ENCODE measurements around the gene JPH2. TPM values are rescaled to one million over a fixed set of nuclear protein-coding genes. Genes with fewer than 3 reads are reported as not detected.

Gene JPH2
- total and polyA plus RNA-seq, 10 of the 15 experiments (the other 5 are each of a cell fraction or from before 2014, with no cell fraction given) = 0.16 TPM; not detected in 9

- TF ChIP-seq ZBTB11 (CRISPR knock-in tag; IDR thresholded peaks at IDR 0.05) (no peak), POLR2AphosphoS5 (IDR thresholded peaks at IDR 0.05; ENCODE audit: low read length) (no peak), ZNF384 (IDR thresholded peaks at IDR 0.05; ENCODE audit: borderline replicate concordance, low read depth, low read length) (no peak), RAD21 (IDR thresholded peaks at IDR 0.05; ENCODE audit: insufficient read depth, low read depth, low read length) (peak; percentile 95), ZNF24 (IDR thresholded peaks at IDR 0.05) (no peak)
These were observed 28.1 kb upstream of the JPH2 start (continued) for GRCh38 chr20:44215125-44215524.

DNA sequence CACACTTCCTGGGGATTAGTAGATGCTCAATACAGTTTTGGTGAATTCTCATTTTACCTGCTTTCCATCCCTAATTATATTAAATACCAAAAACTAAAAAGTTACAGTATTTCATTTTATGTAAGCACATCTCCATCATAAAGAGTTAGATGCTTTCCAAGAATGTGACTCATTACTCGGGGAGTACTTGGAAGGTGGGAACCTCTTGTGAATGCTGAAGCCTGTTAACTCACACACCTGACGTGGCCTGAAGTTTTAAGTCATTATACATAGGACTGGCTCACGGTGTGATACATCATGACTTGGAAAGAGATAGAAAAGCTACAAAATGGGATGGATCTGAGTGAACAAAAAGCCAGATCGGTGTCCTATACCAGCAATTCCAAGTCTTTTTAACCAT is 25.8 kb upstream of the JPH2 start:
- DNase-seq (ENCODE audit: low read depth, low spot score) = no peak
- ChIA-PET RAD21 (ENCODE audit: unreplicated experiment) (interaction anchor here (2.0 kb wide), 1 partner anchor 98 kb away, joined by 5 read pairs; the partner anchor contains the start of gene FITM2), SMC1A (ENCODE audit: uncharacterized antibody, unreplicated experiment) (interaction anchor here (0.6 to 8.1 kb wide), 5 partner anchors 66 to 381 kb away, joined by 4 to 118 read pairs (median 4); partner anchors contain the start of genes FITM2 and TTPAL), POLR2A (no interaction called here), CTCF (interaction anchor here (0.6 to 10.1 kb wide), 6 partner anchors 15 to 725 kb away, joined by 3 to 257 read pairs (median 3); partner anchors contain the start of gene FITM2)
- Histone ChIP-seq H3K27ac (ENCODE audit: control insufficient read depth, insufficient read depth) (no peak overlapping the region), H3K4me1 (ENCODE audit: control insufficient read depth, insufficient read depth, low read length) (peaks cover 4% of the 10 kb centered on the region; the same call in 1 of the 2 replicates), H3K9me3 (replicated peaks; ENCODE audit: control insufficient read depth, insufficient read depth, low read length) (no peaks in the 10 kb centered on the region), H3K9ac (ENCODE audit: control insufficient read depth, insufficient read depth, low read length) (no peak overlapping the region), H3K4me2 (ENCODE audit: control insufficient read depth, insufficient read depth) (no peak overlapping the region), H3K36me3 (ENCODE audit: control insufficient read depth in 2 of 2, insufficient read depth in 2 of 2, low read length in 1 of 2) (no peaks in the 10 kb centered on the region), H3K79me2 (ENCODE audit: control insufficient read depth, insufficient read depth, low read length) (peaks cover 29% of the 10 kb centered on the region), H3K27me3 (replicated peaks in 1 of 2; ENCODE audit: control insufficient read depth in 2 of 2, insufficient read depth in 2 of 2, low read length in 1 of 2) (no peaks in the 10 kb centered on the region), H2AFZ (ENCODE audit: control insufficient read depth, low read depth, low read length) (no peak overlapping the region), H3K4me3 (no peak overlapping the region), H4K20me1 (ENCODE audit: control insufficient read depth, insufficient read depth) (no peaks in the 10 kb centered on the region)
- no peak for FAIRE-seq
- TF ChIP-seq KDM1A (IDR thresholded peaks at IDR 0.05; ENCODE audit: borderline replicate concordance) (no peak), PML (IDR thresholded peaks at IDR 0.05; ENCODE audit: low read length) (no peak), BCLAF1 (IDR thresholded peaks at IDR 0.05) (no peak)
- BruUV-seq (replicated peaks) = no TSS peak
- no peak for ATAC-seq
- intact Hi-C loops (cut with micrococcal nuclease; ENCODE audit: unreplicated experiment) = no loop called here
- 57% methylated on average over 4 of the region's 4 CpGs for WGBS (ENCODE audit: insufficient coverage, insufficient replicate concordance, low lambda C conversion rate, missing lambda C conversion rate)
- in situ Hi-C loops (cut with MboI) = loop anchor here (10.0 kb wide), 1 partner anchor 392 kb away; no protein-coding TSS in a partner anchor

All from GM12878 (cell line).